ENCODE measurements around the gene NSD2.

The NSD2 gene

GRCh38 chr4:1971456-1972200 lies 100.4 kb downstream of the NSD2 start:
- TF ChIP-seq POLR2A (IDR thresholded peaks at IDR 0.05; ENCODE audit: extremely low read depth, insufficient read length), result no peak
- no peak overlapping the region for H3K4me3 ChIP-seq (ENCODE audit: low read depth, low read length)
- no peak for DNase-seq (ENCODE audit: low read depth)

DNA sequence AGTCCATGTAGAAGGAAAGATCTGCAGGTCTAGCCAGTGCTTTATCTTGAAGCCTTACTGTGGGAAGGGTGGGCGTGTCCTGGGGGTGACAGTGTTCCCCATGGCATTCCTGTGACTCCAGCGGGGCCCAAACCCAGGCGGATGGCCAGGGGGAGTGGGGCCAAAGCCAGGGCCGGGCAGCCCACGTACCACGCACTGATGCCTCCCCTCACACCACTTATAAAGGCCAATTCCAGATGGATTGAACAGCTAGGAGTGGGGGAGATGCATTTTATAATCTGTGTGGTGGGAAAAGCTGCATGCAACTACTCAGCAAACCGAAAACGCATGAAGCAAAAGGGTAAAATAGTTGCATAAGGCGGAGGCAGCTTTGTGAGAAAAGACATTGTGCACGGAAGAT lies 101.2 kb downstream of the NSD2 start:
- no peak for DNase-seq (ENCODE audit: low read depth)
- no peak overlapping the region for H3K4me3 ChIP-seq (ENCODE audit: low read depth, low read length)
- TF ChIP-seq, protein P1, sequence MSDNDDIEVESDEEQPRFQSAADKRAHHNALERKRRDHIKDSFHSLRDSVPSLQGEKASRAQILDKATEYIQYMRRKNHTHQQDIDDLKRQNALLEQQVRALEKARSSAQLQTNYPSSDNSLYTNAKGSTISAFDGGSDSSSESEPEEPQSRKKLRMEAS (IDR thresholded peaks at IDR 0.05; ENCODE audit: low read depth, low read length), result no peak
- TF ChIP-seq POLR2A (IDR thresholded peaks at IDR 0.05; ENCODE audit: extremely low read depth, insufficient read length) (no peak), MYC (IDR thresholded peaks at IDR 0.05; ENCODE audit: low read depth, low read length) (no peak)

DNA sequence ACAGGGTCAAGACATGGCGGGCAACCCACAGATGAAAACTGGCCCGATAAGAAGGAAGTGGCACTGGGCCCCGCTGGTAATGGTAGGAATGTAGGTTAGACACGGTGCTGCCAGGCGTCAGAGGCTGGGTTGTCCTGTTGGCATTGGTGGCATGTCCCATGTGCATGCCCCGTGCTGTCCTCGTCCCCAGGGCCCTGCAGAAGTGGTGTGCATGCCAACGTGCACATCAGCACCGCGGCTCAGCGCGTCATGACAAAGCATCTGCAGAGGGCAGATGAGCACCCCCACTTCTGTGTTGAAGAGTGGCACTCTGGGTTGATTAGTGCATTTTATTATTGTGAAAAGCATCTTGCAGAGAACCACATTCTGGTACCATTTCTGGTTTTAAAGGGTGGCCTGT lies 102.0 kb downstream of the NSD2 start:
- TF ChIP-seq POLR2A (IDR thresholded peaks at IDR 0.05; ENCODE audit: extremely low read depth, insufficient read length), result no peak
- TF ChIP-seq, protein P1 (IDR thresholded peaks at IDR 0.05; ENCODE audit: low read depth, low read length), result no peak
- TF ChIP-seq MYC (IDR thresholded peaks at IDR 0.05; ENCODE audit: low read depth, low read length), result no peak
- TF ChIP-seq CTCF (IDR thresholded peaks at IDR 0.05; ENCODE audit: low read depth, low read length), result no peak
- no peak overlapping the region for H3K4me3 ChIP-seq (ENCODE audit: low read depth, low read length)
- DNase-seq (ENCODE audit: low read depth), result no peak

DNA sequence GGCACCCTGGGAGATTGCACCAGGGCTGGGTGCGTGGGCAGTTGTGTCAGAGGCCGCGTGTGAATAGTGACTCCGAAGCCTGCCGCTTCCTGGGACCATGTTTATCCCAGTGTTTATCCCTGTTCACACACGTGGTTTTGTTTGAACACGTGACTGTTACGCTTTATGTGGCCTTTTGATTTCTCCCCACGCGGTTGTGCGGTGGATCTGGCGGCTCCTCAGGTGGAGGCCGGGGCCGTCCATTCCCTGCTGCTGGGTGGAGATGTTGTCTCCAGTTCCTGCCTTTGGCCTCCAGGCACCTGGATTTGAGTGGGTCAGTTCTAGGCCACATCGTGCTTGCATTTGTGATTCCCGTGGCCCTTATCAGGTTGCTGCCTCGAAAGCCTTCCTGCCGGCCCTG lies 102.5 kb downstream of the NSD2 start:
- TF ChIP-seq POLR2A (IDR thresholded peaks at IDR 0.05; ENCODE audit: extremely low read depth, insufficient read length) (no peak), CTCF (IDR thresholded peaks at IDR 0.05; ENCODE audit: low read depth, low read length) (no peak), MYC (IDR thresholded peaks at IDR 0.05; ENCODE audit: low read depth, low read length) (no peak)
- TF ChIP-seq, protein P1 (IDR thresholded peaks at IDR 0.05; ENCODE audit: low read depth, low read length), result no peak
- H3K4me3 ChIP-seq (ENCODE audit: low read depth, low read length), result no peak overlapping the region
- no peak for DNase-seq (ENCODE audit: low read depth)

GRCh38 chr4:1974840-1975239 lies 103.6 kb downstream of the NSD2 start:
- no peak overlapping the region for H3K4me3 ChIP-seq (ENCODE audit: low read depth, low read length)
- no peak for DNase-seq (ENCODE audit: low read depth)
- no peak for TF ChIP-seq CTCF (IDR thresholded peaks at IDR 0.05; ENCODE audit: low read depth, low read length)
- TF ChIP-seq, protein P1 (IDR thresholded peaks at IDR 0.05; ENCODE audit: low read depth, low read length), result no peak
- TF ChIP-seq POLR2A (IDR thresholded peaks at IDR 0.05; ENCODE audit: extremely low read depth, insufficient read length), result no peak
- no peak for TF ChIP-seq MYC (IDR thresholded peaks at IDR 0.05; ENCODE audit: low read depth, low read length)

- no peak overlapping the region for H3K4me3 ChIP-seq (ENCODE audit: low read depth, low read length)
- no peak for DNase-seq (ENCODE audit: low read depth)
- TF ChIP-seq, protein P1 (IDR thresholded peaks at IDR 0.05; ENCODE audit: low read depth, low read length), result no peak
- TF ChIP-seq CTCF (IDR thresholded peaks at IDR 0.05; ENCODE audit: low read depth, low read length) (no peak), POLR2A (IDR thresholded peaks at IDR 0.05; ENCODE audit: extremely low read depth, insufficient read length) (no peak)
These were observed 104.2 kb downstream of the NSD2 start for GRCh38 chr4:1975391-1975801.
